HK-2 (cell line): Measurements from ENCODE around the gene ZFAND6.
"Not testable (repeated sequence)": the region's sequence is repeated elsewhere in the genome, so short reads cannot be mapped to it uniquely, and the experiment has no call there.

Source experiments
- DNase-seq: peaks from one replicate; pipeline ENCODE4 v3.0.0-alpha.2; 2018; ENCODE audit not compliant: unreplicated experiment

The ZFAND6 gene

DNA sequence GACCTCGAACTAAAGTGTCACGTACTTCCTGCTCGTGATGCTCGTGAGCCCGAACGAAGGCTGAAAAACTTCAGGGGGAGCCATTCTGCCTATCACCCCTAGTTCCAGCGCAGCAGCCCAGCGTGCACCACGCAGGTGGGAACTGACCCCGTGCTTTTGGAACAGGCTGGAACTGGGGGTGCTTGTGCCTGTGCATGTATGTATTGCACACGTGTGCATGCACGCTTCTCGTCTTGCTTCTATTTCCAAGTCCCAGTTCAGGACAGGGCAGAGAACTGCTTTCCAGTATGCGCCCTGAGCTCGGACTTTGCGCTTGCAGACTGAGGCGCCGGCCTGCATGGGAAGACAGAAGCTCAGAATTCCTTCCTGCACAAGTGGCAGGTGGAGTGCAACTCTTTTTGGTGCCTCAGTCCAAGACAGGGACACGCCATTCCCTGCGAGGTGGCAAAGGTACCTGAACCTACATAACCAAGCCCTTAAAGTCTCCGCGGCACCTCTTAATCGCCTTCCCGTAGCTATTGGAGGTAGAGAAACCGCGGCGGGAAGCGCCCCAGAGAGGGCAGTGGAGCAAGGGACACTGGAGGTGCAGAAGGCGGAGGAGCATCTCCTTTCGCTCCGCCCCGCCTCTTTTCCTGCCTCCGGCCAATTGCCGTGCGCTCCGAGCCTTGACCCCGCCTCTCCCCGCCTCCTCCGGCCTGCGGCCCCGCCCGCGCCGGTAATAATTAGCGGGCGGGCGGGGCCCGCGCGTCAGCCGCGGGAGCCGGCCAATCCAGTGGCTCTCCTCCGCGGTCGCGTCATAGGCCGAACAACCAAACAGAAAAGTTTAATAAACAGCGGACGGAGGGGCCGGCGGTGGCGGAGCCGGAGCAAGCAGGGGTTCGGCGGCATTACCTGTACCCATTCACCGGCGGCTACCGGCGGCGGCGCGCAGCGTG, at the start of gene ZFAND6:
Gene ZFAND6 (plus strand): TSS at position 826 of the 935 bp plus-strand sequence. CDS start 60,669 bp downstream, outside the sequence.
- DNase-seq = peak; percentile 87

DNA sequence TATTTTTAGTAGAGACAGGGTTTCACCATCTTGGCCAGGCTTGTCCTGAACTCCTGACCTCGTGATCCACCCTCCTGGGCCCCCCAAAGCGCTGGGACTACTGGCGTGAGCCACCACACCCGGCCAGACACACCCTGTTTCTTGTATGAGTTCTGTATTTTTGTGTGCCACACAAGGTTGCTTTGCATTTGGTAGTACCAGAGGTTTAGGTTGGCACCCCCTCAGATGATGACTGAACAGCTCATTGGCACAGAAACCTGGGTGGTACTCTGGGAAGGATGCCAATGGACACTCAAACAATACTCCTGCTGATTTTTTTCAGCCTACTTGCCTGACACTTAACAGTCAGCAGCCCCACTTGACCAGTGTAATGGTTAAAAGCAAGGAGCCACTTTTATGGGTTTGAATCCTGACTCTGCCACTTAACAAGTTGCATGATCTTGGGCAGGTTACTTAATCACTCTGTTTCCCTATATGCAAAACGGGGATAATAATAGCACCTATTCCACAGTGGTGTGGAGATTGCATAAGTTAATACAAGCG, 49.3 kb upstream of the ZFAND6 start:
- DNase-seq = no peak

DNA sequence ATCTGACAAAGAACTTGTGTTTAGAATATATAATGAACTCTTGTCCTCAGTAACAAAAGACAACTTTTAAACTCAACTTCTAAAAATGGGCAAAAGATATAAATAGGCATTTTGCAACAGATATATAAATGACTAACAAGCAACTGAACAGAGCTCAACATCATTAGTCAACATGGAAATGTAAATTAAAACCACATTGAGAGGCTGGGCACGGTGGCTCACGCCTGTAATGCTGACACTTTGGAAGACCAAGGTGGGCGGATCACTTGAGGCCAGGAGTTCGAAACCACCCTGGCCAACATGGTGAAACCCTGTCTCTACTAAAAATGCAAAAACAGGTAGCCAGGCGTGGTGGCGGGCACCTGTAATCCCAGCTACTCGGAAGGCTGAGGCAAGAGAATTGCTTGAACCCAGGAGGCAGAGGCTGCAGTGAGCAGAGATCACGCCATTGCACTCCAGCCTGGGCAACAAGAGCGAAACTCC, 48.4 kb upstream of the ZFAND6 start:
- DNase-seq = not testable (repeated sequence)

DNA sequence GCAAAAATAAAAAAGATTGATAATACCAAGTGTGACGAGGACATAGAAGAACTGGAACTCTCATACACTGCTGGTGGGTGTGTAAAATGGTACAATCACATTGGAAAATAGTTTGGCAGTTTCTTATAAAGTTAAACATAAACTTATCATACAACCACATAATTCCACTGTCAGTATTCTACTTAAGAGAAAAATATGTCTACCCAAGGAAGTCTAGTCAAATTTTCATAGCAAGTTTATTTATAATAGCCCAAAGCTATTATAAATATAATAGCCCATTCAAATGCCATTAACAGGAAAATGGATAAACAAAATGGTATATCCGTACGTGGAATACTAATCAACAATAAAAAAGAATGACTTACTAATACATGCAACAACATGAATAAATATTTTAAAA, 47.9 kb upstream of the ZFAND6 start:
- DNase-seq = no peak

DNA sequence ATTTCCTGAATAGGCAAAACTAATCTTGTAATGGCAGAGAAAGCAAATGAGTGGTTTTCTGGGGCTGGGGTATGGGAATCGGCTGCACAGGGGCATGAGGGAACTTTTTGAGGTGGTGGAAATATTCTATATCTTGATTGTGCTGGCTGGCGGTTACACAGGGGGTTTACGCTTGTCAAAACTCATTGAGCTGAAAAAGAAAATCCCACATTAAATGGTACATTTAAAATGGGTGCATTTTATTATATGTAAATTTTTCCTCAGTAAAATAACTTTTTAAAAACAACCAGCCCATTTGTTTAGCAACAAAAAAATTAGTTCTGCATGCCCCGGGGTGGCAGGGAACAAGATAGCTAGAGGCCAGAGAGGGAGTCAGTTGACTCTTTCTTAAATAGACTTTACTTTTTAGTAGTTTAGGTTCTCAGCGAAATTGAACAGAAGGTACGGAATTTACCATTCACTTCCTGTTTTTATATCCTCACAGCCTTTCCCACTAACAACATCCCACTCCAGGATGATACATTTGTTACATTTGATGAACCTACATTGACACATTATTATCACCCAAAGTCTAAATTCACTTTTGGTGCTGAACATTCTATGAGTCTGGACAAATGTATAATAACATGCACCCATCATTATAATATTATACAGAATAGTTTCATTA, 47.3 kb upstream of the ZFAND6 start:
- no peak for DNase-seq

DNA sequence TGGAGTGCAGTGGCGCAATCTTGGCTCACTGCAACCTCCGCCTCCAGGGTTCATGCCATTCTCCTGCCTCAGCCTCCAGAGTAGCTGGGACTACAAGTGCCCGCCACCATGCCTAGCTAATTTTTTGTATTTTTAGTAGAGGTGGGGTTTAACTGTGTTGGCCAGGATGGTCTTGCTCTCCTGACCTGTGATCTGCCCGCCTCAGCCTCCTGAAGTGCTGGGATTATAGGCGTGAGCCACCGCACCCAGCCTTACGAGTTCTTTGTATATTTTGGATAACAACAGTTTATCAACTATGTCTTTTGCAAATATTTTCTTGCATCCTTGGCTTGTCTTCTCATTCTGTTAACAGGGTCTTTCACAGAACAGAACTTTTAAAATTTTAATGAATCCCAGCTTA, 45.3 kb upstream of the ZFAND6 start:
- DNase-seq = not testable (repeated sequence)

DNA sequence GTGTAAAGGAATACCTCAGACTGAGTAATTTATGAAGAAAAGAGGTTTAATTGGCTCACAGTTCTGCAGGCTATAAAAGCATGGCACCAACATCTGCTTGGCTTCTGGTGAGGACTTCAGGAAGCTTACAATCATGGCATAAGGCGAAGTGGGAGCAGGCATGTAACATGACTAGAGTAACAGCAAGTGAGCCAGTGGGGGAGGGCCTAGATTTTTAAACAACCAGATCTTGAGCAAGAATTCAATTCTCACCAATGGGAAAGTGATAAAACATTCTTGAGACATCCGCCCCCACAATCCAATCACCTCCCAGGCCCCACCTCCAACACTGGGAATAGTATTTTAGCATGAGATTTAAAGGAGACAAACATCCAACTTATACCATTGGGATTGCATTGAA, 44.3 kb upstream of the ZFAND6 start:
- DNase-seq = no peak

DNA sequence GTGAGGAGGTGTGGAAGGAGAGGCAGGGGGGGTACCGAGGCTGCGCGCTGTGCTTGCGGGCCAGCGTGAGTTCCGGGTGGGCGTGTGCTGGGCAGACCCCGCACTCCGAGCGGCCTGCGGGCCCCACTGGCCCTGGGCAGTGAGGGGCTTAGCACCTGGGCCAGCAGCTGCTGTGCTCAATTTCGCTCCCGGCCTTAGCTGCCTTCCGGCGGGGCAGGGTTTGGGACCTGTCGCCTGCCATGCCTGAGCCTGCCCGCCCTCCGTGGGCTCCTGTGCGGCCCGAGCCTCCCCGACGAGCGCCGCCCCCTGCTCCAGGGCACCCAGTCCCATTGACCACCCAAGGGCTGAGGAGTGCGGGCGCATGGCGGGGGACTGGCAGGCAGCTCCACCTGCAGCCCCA, 43.0 kb upstream of the ZFAND6 start:
- DNase-seq = not testable (repeated sequence)

DNA sequence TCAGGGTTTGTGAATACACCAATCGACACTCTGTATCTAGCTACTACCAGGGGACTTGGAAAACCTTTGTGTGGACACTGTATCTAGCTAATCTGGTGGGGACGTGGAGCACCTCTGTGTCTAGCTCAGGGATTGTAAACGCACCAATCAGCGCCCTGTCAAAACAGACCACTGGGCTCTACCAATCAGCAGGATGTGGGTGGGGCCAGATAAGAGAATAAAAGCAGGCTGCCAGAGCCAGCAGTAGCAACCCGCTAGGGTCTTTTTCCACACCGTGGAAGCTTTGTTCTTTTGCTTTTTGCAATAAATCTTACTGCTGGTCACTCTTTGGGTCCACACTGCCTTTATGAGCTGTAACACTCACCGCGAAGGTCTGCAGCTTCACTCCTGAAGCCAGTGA, 42.3 kb upstream of the ZFAND6 start:
- DNase-seq = not testable (repeated sequence)

DNA sequence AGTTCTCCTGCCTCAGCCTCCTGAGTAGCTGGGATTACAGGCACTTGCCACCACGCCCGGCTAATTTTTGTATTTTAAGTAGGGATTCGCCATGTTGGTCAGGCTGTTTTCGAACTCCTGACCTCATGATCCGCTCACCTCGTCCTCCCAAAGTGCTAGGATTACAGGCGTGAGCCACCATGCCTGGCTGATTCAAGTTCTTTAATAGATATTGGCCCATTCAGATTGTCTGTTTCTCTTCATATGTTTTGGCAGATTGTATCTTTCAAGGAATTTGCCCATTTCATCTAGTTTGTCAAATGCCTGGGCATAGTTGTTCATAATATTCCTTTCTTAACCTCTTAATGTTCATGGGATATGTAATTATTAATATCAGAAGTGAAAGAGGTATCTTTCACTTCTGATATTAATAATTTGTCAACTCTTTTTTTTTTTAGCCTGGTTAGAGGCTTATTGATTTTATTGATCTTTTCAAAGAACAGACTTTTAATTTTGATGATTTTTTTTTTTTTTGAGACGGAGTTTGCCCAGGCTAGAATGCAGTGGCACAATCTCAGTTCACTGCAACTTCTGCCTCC, 40.2 kb upstream of the ZFAND6 start:
- DNase-seq = no peak

DNA sequence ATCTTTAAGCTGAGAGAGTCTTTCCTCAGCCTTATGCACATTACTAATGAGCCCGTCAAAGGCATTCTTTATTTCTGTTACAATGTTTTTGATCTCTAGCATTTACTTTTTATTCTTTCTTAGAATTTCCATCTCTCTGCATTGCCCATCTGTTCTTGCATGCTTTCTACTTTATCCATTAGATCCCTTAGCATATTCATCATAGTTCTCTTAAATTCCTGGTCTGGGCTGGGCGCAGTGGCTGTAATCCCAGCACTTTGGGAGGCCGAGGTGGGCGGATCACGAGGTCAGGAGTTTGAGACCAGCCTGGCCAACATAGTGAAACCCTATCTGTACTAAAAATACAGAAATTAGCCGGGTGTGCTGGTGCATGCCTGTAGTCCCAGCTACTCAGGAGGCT, 39.3 kb upstream of the ZFAND6 start:
- not testable (repeated sequence) for DNase-seq

DNA sequence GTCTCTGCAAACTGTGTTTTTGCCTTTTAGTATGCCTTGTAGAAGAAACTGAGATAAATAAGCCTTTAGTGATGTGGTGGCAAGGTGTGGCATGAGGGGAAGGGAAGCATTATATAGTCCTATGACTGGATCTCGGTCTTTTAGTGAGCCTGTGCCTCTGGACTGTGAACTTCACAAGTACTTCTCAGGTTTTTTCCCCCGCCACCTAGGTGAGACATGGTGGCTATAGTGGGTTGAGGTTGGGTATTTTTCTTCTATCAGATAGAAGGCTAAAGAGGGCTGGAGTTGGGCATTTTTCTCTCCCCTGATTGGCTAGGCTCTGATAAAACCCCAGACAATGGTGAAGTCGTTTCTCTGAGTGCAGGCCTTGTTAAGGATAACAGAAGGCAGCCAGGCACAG, 38.7 kb upstream of the ZFAND6 start:
- no peak for DNase-seq

DNA sequence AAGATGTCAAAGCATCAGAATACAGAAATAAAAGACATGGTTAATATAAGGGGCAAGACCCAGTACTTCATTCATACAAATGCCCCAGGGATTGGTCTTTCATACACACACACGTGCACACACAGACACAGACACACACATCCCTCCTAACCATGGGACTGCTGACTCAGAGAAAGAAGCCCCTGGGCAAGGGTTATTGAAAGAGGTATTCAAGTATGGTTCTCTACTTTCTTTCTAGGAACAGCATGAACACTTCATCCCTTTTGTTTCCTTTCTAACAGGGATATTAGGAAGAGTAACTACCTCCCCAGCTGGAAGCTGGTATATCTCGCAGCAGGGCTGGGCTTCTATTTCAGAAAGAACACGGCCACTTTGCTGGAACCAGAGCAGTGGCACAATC, 33.2 kb upstream of the ZFAND6 start:
- DNase-seq = no peak

DNA sequence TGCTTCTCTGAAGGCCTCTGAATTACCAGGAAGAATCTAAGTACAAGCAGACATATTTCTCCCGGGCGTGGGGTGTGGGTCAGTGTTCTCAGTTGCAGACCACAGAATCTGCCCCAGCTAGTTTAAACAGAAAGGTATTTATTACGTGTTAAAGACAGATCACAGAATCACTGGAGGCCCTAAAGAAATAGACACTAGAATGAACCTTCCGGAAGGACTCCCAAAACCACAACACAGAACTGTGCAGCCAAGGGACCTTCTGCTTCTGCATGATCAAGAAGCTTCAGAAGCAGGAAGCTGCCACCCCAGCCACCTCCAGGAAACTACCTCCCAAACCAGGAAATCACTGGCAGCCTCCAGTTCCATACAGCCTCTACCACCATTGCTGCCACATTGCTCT, 32.7 kb upstream of the ZFAND6 start:
- DNase-seq = no peak

DNA sequence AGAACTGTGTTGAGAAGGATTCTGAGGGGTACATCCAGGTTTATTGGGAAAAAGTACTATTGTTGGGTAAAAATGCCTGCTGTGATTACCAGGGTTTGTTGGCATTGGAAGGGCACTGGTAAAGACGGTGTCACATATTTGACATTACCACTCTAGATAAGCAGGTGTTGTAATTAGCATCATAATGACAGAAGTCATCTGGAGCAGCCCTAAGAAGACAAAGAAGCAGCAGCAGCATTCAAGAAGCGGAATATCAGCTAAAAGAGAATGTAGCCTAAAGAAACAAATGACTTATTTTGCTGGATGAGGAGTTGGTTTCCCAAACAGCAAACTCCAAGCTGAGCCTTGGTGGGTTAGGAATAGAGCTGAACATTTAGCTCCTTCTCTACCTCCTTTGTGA, 30.5 kb upstream of the ZFAND6 start:
- no peak for DNase-seq

DNA sequence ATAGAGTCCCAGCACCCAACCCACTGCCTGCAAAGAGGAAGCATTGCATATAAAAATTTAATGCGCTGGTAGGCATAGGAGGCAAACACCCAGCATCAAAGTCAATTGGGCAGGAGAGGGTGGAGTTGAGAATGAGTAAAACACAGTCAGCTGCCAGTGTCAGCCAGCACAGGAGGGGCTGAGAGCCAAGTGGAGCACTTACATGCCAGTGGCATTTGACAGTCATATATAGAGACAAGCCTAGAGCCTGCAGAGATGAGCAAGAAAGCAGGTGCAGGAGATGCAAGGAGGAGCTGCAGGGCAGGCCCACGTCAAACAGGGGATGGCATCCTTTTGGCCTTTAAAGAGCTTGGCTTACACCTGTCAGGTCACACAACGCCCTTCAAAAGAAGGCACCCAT, 27.6 kb upstream of the ZFAND6 start:
- no peak for DNase-seq

DNA sequence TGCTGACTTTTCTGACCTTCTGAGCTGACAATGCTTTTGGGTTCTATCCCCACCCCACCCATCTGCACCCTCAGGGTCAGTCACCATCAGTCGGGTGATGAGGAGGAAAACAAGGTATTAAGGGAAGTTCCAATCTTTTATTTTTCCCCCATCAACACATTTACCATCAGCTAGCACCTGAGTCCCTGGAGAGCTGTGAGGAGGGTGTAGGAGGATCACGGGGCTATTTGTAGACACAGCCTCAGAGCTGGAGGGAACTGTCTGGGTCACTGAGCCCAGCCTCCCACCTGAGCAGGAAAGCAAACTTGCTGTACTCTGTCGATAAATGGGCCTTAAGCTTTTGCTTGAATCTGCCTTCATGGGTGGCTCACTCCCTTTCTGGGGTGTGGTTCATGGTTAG, 24.8 kb upstream of the ZFAND6 start:
- no peak for DNase-seq

DNA sequence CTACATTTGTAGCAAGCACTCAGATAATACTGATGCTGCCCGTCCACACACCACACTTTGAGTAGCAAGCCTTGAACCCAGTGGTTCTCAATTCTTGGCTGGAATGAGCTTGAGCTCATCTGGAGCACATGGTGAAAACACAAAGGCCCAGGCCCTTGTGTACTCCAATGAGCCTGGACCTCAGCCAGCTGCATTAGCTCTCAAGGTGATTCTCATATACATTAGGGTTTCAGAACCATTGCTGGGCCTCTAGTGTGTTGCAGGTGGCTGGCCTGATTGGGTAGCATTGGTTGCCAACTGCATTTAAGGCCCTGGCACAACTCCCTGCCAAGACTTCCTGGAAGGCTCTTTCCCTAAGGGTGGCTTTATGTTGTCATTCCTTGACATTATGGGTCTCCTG, 23.4 kb upstream of the ZFAND6 start:
- DNase-seq = no peak

DNA sequence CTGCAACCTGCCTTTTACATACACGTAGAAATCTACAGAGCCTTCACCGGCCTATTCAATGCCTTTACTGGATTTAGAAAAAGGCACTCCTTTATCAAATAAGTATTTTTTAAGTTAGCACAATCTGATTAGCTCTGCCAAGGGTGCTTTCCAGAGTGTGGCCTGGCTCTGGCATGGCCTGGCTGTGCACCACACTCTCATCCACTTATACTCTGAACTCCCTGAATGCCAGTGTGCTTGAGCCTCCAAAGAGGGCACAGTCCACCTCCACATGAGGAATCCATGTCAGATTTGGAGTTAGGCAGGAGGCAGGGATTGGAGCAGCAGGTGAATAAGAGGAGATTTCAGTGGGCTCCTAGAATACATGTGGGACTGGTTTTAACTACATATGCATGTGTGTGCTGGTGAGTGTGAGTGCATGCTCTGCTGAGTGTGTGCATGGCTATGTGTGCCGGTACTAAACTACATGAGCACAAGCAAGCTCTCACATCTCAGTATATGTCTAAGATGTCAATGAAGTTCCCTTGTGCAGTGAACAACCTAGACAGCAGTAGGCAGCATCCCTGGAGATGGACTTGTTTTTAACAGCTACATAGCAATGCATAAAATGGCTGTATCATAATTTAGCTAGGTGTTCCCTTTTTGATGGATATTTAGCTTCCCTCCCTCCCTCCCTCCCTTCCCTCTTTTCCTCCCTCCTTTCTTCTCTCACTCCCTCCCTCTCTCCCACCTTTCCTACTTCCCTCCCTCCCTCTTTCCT, 17.8 kb upstream of the ZFAND6 start:
- DNase-seq = no peak

DNA sequence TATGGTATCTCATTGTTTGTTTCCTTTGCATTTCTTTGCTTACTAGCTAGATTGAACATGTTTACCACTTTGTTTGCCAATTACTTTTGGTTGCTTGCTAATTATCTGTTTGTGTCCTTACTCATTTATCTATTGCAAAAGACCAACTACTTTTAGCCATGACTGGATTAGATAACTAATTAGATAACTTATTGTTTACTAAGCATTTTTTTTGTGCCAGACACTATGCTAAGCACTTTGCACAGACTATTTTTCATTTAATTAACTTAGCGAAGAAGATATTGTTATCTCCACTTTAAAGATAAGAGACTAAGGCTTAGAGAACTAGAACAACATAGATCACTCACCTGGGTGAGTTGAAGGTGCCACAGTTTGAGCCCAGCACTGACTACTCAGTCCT, 16.9 kb upstream of the ZFAND6 start:
- DNase-seq = no peak

DNA sequence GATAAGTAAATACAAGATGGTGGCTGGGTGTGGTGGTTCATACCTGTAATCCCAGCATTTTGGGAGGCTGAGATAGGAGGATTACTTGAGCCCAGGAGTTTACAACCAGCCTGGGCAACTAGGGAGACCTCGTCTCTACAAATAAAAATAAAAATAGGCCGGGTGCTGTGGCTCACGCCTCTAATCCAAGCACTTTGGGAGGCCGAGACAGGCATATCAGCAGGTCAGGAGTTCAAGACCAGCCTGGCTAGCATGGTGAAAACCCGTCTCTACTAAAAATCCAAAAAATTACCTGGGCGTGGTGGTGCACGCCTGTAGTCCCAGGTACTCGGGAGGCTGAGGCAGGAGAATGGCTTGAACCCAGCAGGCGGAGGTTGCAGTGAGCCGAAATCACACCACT, 14.3 kb upstream of the ZFAND6 start:
- DNase-seq = not testable (repeated sequence)

DNA sequence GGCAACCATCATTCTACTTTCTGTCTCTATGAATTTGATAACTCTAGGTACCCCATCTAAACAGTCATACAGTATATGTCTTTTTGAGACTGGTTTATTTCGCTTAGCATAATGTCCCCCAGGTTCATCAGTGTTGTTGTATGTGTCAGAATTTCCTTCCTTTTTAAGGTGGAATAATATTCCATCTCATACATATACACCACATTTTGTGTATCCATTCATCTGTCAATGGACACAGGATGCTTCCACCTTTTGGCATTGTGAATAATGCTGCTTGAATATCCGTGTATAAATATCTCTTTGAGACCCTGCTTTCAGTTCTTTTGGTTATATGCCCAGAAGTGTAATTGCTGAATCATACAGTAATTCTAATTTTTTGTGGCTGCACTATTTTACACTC, 10.4 kb upstream of the ZFAND6 start:
- DNase-seq = no peak
